BLaER1 treated with 17β-estradiol and CSF1 and Interleukin-3, amounts not matched to agents 10 nM and 100 nM (cell line): Measurements from ENCODE around the gene PRR19.

ENCODE experiments used
- H3K27ac ChIP-seq, 11 experiments: shearing (Covaris generic); formaldehyde crosslinking; 2 replicates each; pipeline ENCODE4 v1.8.1; 2022
- H3K27me3 ChIP-seq, 11 experiments: shearing (Covaris generic); formaldehyde crosslinking; 2 replicates each; pipeline ENCODE4 v1.8.1; 2022
- H3K36me3 ChIP-seq, 11 experiments: shearing (Covaris generic); formaldehyde crosslinking; 2 replicates each; pipeline ENCODE4 v1.8.1; 2022
- H3K4me1 ChIP-seq, 10 experiments: shearing (Covaris generic); formaldehyde crosslinking; 2 replicates each; pipeline ENCODE4 v1.8.1; 2022
- H3K4me2 ChIP-seq, 11 experiments: shearing (Covaris generic); formaldehyde crosslinking; 2 replicates each; pipeline ENCODE4 v1.8.1; 2022
- H3K4me3 ChIP-seq, 10 experiments: shearing (Covaris generic); formaldehyde crosslinking; 2 replicates each; pipeline ENCODE4 v1.8.1; 2022
- H3K9ac ChIP-seq, 11 experiments: shearing (Covaris generic); formaldehyde crosslinking; 2 replicates each; pipeline ENCODE4 v1.8.1; 2022
- H3K9me3 ChIP-seq, 11 experiments: shearing (Covaris generic); formaldehyde crosslinking; replicated peaks in 1 of 11; 2 replicates each; pipeline ENCODE4 v1.8.1; 2022
- H4K20me1 ChIP-seq, 11 experiments: shearing (Covaris generic); formaldehyde crosslinking; 2 replicates each; pipeline ENCODE4 v1.8.1; 2022
- Cebpa-rat ChIP-seq, 11 experiments: shearing (Covaris generic); IDR thresholded peaks; 2 replicates each; pipeline ENCODE4 v1.8.1; 2022

Gene PRR19, protein sequence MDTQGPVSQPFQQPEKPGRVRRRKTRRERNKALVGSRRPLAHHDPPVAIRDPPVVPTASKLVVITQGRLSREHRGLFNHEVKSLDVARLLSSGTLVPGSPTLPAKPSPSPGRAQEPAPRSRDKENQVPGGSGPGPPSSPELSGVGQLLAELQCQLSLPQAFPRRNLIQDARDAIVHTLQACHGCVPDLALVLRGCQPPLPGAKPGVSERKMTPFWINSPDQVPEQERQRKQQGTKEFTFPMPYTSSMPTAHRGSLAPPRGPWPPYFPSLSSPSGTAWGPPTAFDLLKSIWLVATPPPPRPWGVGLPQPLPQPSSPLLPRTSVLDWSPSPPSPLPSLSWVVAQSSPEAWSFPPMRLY

DNA sequence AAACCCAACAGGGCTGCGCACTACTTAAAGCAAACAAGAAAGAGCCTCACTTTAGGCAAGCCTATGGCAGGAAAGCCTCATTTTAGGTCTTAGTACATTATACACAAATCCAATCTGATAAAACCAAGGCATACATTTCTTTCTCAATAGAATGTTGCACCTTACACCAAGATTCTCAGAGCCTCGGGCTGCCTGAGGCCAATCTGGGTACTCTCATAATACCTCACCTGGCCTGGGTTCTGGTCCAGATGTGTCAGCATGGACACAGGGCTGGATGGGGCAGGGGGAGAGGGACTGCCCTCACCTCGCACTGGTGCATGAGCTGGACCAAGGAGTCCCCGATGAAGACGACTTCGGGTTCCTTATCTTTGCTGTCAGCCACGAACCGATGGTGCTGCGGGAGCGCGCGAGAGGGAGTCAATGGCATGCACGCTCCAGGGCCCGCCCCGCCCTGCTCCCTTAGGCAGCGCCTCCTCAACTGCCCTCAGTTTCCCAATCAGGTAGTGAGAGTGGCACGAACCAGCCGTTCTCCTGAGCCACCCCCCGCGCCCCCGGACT is at the start of gene PRR19:
Gene PRR19 (plus strand): TSS at position 487 of the 558 bp plus-strand sequence. CDS start 7,453 bp downstream, outside the sequence.
- Histone ChIP-seq H3K9ac (peak within 1 kb of the TSS; percentile 67 to 84 (median 79)), H3K27ac (peak within 1 kb of the TSS; percentile 5 to 84 (median 70); a peak in 21 of 22 replicates)
- TF ChIP-seq Cebpa-rat (IDR thresholded peaks at IDR 0.05) = no peak

DNA sequence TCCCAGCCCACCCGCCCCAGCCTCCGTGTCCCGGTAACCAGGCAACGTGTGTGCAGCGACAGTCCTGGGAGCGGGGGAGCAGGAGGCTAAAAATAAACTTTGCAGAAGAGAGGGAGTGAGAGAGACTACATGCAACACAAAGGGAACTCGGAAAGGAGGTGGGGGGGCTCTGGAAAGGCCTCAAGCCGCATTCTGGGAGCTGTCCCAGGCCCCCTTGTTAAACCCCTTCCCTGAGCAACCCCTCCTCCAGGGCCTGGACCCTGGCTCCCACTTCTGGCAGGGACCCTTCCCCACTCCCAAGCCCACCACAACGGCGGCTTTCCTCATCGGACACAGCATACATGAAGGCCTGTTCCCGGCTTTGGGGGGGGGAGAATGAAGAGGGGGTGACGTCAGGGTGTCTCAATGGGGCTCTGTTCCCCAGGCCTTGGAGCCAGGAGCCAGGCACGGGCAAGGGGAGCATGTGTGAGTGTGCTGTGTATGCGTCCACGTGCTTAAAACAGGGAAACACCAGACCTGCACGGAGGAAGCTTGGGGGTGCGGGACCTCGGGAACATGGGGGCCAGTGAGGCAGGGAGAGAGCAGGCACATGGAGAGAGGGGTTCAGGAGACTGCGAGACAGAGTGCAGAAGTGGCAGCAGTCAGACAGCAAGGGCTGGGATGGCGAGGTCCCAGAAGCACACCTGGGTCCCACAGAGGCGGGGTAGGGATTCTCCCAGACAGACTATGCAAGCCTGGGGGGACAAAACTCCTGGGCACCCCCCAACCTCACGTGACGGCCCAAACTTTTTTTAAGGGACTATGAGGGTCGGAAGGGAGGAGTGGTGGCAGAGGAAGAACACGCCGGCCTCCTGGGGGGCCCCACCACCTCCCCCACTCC is 49.3 kb upstream of the PRR19 start:
- peak overlapping the region; percentile 70 to 99 (median 98) for H3K4me3 ChIP-seq
- peaks cover 43 to 59% (median 51%) of the 10 kb centered on the region in 10 experiments for H3K4me1 ChIP-seq
- TF ChIP-seq Cebpa-rat (IDR thresholded peaks at IDR 0.05) = no peak
- peaks cover 22 to 29% (median 26%) of the 10 kb centered on the region in 11 experiments; a peak in 21 of 22 replicates for H3K36me3 ChIP-seq
- peak overlapping the region; percentile 95 to 100 (median 100) for H3K4me2 ChIP-seq
- H3K9me3 ChIP-seq = no peaks in the 10 kb centered on the region
- H4K20me1 ChIP-seq = peaks cover 29 to 55% (median 47%) of the 10 kb centered on the region in 11 experiments; a peak in 21 of 22 replicates
- H3K27me3 ChIP-seq = no peaks in the 10 kb centered on the region
- peak overlapping the region; percentile 36 to 97 (median 85); a peak in 21 of 22 replicates for H3K27ac ChIP-seq
- H3K9ac ChIP-seq = peak overlapping the region; percentile 79 to 96 (median 84)

More for the DNA sequence above, at the start of gene PRR19:
- Histone ChIP-seq H3K27me3 (no peaks in the 10 kb centered on the region), H4K20me1 (peaks cover 0 to 4% (median 0%) of the 10 kb centered on the region in 11 experiments; a peak in 6 of 22 replicates), H3K4me3 (peak within 1 kb of the TSS; percentile 60 to 86 (median 76)), H3K36me3 (peaks cover 4 to 27% (median 10%) of the 10 kb centered on the region in 11 experiments; a peak in 19 of 22 replicates), H3K9me3 (peaks cover 0 to 4% (median 0%) of the 10 kb centered on the region in 11 experiments; a peak in 2 of 22 replicates), H3K4me1 (peaks cover 18 to 35% (median 27%) of the 10 kb centered on the region in 10 experiments), H3K4me2 (peak within 1 kb of the TSS; percentile 86 to 98 (median 93))

DNA sequence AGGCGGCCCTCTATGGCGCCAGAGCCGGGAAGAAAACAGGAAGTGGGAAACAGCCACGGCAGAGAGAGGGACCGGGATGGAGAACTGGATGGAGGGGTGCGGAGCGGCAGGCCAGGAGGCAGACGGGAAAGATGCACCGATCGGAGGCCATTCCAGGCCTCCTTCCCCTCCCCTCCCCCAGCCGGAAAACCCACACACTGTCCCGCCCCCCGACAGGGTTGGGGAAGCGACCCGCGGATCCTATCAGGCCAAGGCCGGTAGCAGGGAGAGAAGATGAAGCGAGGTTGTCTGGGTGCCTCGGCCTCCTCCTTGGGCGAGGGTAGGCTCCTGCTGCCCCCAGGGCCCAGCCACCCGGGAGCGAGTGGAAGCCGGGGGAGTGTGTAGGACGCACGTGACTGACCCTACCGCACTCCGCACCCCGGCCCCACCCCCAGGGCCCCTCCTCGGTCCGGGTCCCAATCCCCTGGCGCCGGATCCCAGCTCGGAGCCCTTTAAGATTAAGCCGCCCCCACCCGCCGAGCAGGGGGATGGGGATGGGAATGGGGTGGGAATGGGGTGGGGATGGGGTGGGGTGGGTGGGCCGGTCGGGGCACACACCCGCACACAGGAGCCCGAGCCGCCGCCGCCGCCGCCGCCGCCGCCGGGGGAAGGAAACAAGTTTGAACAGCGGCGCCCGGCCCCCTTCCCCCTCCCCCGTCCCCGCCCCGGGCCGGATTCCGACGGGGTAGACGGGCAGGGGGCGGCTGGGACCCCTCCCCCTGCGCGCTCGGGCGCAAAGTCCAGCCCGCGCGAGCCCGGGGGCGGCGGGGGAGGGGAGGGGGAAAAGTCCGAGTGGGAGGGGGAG is 48.5 kb upstream of the PRR19 start:
- Histone ChIP-seq H3K4me2 (peak overlapping the region; percentile 95 to 100 (median 100)), H3K4me1 (peaks cover 41 to 56% (median 51%) of the 10 kb centered on the region in 10 experiments), H3K9me3 (no peaks in the 10 kb centered on the region), H3K9ac (peak overlapping the region; percentile 89 to 98 (median 96)), H3K36me3 (peaks cover 20 to 26% (median 23%) of the 10 kb centered on the region in 11 experiments; a peak in 21 of 22 replicates), H4K20me1 (peaks cover 26 to 52% (median 39%) of the 10 kb centered on the region in 11 experiments; a peak in 21 of 22 replicates), H3K27ac (peak overlapping the region; percentile 89 to 97 (median 94); a peak in 21 of 22 replicates), H3K4me3 (peak overlapping the region; percentile 88 to 100 (median 99)), H3K27me3 (no peaks in the 10 kb centered on the region)
- TF ChIP-seq Cebpa-rat (IDR thresholded peaks at IDR 0.05) = no peak

DNA sequence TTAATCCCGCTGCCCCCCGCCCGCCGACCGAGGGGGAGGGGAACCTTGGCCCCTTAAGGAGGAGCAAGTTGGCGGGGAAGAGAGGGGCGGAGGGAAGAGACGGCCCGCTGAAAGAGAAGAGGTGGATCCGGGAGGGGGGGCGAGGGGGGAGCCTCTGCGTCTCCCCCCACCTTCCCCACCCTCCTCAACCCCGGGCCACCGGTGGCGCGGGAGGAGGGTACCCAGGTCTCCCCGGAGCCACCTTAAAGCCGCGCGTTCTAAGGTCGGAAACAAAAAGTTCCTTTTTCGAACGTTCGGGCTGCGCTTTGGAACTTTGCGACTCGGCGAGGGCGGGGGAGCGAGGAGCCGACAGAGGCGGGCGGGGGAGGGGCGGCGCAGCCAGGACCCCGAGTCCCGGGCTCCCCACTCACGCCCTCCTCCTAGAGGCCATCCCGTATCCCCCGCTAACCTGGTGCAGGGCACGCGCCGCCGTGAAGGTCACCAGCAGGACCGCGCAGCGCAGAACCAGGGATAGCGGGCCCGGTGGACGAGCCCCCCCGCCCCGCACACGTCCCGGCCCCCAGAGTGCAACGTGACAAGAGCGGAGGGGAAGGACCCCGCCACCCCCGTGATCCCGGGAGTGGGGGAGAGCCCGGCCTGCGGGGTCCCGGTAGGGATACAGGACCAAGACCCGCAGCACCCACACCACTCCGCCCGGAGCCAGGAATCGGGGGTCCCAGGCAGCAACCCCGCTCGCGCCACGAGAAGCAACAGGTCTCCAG is 47.7 kb upstream of the PRR19 start:
- H3K9me3 ChIP-seq = no peaks in the 10 kb centered on the region
- peaks cover 33 to 53% (median 48%) of the 10 kb centered on the region in 10 experiments for H3K4me1 ChIP-seq
- H3K4me2 ChIP-seq = peak overlapping the region; percentile 56 to 85 (median 75)
- peaks cover 12 to 18% (median 15%) of the 10 kb centered on the region in 11 experiments; a peak in 21 of 22 replicates for H3K36me3 ChIP-seq
- peak overlapping the region; percentile 88 to 100 (median 99) for H3K4me3 ChIP-seq
- peaks cover 18 to 44% (median 36%) of the 10 kb centered on the region in 11 experiments; a peak in 21 of 22 replicates for H4K20me1 ChIP-seq
- H3K9ac ChIP-seq = peak overlapping the region; percentile 89 to 98 (median 96)
- no peak for TF ChIP-seq Cebpa-rat (IDR thresholded peaks at IDR 0.05)
- peak overlapping the region; percentile 89 to 97 (median 94) for H3K27ac ChIP-seq
- no peaks in the 10 kb centered on the region for H3K27me3 ChIP-seq

DNA sequence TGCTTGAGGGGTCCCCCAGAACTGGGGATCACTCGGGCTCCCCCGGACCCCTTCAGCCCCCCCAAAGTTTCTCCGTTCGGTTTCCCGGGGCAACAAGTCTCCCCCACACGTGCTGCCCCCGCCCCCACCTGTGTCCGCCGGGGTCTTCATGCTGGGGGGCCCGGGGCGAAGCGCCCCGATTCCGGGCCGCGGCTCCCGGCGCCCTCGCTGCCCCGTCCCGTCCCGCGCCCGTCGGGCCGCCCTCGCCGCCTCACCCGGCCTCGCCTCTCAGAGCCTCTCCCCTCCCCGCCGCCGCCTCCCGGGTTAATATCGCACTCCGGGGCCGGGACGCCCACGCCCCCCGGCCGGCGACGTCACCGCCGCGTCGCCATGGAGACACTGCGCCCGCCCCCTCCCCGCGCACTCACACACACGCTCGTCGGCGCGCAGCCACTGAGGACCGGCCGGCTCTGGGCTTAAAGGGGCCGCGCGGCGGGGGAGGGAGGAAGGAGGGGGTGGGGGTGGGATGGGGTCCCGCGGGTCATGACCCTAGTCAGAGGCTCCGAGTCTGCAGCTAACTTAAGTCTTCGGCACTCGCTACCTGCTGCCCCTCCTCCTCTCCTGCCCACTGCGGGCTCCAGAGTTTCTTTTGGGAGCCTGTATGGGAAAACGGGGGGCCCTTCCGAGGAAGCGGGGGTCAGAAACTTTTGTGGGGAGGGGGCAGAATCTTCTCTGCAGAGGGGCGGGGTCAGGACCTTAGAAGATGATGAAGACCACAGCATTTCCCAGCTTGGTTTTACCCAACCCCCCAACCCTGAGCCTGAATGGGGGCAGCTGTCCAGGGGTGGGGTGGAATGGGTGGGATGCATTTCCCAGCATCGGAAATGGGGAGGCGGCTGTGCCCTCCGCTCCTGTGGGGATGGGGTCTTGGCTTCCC is 46.8 kb upstream of the PRR19 start, which contains the start of gene ERF:
Gene ERF (minus strand): TSS at position 279 of the 916 bp plus-strand sequence. CDS start 129 bp downstream, at position 150.
- H4K20me1 ChIP-seq = peaks cover 10 to 36% (median 28%) of the 10 kb centered on the region in 11 experiments; a peak in 21 of 22 replicates
- peaks cover 4 to 9% (median 7%) of the 10 kb centered on the region in 11 experiments; a peak in 19 of 22 replicates for H3K36me3 ChIP-seq
- no peaks in the 10 kb centered on the region for H3K9me3 ChIP-seq
- no peaks in the 10 kb centered on the region for H3K27me3 ChIP-seq
- no peak for TF ChIP-seq Cebpa-rat (IDR thresholded peaks at IDR 0.05)
- H3K4me3 ChIP-seq = peak within 1 kb of the TSS; percentile 88 to 100 (median 99)
- peaks cover 24 to 50% (median 40%) of the 10 kb centered on the region in 10 experiments for H3K4me1 ChIP-seq
- H3K27ac ChIP-seq = peak within 1 kb of the TSS; percentile 89 to 97 (median 94)
- H3K4me2 ChIP-seq = peak within 1 kb of the TSS; percentile 87 to 99 (median 97)
- H3K9ac ChIP-seq = peak within 1 kb of the TSS; percentile 89 to 98 (median 96)
